GM21423 (cell line): ENCODE measurements around the gene HOTAIR.

Source experiments
- ATAC-seq: cut with Tn5 transposase; IDR thresholded peaks from one replicate; pipeline ENCODE4 v1.9.1; 2021; ENCODE audit warnings: mild to moderate bottlenecking, moderate library complexity; ENCODE audit not compliant: unreplicated experiment

HOTAIR gene

DNA sequence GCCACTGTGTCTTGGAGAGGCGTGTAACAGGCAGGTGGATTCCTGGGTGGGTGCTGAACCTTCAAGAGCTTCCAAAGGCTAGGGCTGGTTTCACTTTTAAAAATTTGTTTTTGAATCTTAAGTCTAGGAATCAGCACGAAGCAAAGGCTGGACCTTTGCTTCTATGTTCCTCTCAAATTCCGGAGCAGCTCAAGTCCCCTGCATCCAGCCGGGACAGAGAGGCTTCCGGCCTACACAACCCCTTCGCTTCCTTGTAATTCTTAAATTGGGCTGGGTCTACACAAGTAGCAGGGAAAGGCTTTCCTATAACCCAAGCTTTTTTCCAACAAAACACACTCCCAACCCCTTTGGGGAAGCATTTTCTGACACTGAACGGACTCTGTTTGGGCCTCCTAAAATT is 11.7 kb downstream of the HOTAIR start:
- no peak for ATAC-seq

DNA sequence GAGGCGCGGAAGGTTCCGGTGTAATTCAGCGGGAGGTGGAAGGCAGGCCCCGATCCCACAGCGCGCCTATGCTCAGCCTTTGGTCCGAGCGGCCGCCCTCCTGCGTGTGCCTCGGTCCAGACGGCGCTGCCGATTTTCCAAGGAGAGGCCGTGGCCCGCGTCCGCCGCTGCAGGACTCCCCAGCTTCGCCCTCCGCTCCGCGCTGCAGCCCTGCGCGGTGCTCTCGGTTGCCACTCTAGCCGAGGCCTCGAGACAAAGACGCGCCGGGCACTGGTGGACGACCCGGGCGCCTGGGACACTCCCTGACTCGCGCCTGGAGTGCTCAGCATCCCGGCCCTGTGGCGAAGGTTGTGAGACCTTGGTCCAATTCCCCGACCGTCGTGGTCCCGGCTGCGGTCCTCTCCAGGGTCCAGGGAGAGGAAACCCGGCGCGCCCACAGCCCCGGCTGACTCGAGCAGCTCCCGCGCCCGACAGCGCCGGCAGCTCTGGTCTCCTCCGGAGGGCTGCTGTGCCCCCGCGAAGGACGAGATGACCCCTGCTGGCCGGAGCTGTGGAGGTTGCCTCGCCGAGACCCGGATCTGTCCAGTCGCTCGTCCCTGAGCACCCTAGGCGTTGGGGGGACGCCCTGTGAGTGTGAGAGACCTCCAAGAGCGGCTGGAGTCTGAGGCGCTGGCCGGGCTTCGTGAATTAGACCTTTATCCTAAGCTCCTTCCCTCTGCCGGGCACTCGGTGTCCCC is 13.6 kb downstream of the HOTAIR start:
- no peak for ATAC-seq

DNA sequence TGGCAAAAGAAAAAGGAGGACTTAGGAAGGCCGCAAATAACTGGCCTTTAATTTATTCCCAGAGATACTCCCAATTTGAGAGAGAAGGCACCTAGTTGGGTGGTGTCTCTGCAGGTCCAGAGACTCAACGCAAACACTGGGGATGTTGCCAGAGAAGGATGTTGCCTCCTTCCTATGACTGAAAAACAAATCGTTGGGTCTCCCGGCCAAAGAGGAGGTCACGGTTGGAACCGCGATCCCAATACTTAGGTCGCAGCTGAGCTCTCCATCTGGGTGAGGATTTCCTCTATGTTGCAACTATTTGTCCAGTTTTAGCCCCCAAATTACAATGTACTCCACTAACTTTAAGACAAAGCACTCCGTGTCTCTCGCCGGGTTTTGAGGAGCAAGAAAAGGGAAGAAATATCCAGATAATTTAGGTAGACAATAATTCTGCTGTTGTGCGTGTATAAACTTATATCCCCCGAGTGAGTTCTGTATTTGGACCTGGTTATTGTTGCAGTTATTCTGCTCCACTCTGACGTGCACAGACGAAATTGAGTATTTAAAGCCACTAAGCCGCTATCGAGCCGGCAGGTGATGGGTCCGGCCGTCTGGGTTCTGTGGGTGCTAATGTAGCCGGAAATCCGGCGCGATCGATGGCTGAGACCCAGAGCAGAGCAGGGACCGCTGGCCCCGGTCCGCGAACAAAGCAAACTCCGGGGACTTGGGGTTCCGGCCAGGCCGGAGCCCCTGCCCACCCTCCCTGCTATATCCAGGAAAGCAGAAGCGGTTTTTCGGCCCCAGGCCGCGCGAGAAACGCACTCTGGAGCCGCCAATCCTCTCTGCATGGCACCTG is 14.3 kb downstream of the HOTAIR start:
- no peak for ATAC-seq

DNA sequence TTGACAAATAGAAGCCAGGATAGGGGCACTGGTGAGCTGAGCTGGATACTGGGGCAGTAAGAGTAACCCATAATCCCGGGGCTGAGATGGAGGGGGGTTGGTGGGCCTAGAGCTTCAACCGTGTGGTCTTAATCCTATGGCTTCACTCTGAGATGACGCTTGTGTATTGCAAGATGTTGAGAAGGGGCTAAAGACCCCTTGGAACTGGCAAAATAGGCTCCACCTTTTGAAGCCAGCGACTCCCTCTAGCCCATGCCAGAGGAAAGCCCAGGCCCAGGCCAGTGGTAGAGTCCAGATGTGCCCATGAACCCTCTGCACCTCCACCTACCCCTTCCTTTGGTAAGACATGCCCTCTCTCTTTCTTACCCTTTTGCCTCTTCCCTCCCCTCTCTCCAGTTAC is 15.4 kb downstream of the HOTAIR start:
- no peak for ATAC-seq

DNA sequence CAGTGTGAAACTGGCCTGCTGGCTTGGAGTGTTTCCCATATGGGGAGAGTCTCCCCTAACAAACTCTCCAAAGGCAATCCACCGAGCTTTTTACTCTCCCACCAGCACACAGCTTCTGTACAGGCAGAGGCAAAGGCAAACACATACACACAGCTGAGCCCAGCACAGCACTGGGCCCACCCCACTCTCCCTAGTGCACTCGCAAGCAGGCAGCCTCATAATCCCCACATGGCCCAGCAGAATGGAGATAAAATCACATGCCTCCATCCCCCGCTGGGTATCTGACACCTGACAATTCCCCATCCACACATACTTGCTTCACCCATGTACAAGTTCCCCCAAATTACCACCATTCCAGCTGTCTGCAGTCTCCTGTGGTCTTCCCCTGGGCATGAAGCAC is 16.6 kb downstream of the HOTAIR start:
- ATAC-seq: no peak

DNA sequence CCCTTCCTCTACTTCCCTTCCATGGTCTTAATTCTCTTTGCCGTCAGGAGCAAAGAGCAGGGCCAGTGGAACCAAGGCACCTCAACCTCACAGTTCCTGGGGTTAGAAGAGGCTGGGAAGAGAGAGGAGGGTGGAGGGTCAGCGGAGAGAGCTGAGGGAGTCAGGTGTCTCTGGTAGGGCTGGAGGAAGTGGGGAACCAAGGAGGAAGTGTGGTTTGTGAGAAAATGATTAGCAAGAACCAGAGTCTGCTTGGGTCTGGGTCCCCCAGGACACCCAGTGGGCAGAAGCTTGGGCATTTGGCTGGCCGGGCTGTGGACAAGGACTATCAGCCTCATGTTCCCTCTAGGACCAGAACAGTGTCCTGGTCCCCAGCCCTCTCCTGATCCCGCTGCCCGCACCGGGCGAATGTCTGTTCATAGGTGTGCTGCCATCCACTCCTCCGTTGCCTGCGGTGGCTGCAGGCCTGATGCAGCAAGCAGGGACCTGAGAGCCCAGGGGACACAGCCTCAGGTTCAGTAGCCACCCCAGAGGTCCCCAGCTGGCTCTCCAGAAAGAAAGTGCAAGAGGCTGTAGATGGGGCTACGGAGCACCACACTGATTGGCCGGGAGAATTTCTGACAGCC is 17.7 kb downstream of the HOTAIR start:
- ATAC-seq: no peak

DNA sequence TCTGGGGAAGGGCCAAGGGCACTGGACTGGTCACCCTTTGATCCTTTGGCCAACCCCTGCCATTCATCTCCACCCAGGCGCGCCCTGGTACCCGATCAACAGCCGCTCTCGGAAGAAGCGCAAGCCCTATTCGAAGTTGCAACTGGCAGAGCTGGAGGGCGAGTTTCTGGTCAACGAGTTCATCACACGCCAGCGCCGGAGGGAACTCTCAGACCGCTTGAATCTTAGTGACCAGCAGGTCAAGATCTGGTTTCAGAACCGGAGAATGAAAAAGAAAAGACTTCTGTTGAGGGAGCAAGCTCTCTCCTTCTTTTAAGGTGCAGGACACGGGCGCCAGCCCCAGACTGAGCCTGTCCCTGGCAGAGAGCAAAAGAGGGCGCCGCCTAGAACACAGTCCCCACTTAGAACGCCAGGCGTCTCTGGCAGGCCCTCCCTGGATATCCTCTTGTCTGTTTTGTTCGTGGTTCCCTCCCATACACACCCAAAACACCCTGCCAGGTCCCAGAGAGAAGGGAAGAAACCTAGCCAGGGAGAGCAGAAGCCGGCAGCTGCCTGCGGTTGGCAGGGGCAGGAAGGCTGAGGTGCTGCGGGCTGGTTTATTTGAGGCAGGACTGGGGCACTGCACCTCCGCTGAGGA is 18.4 kb downstream of the HOTAIR start:
- ATAC-seq: no peak

DNA sequence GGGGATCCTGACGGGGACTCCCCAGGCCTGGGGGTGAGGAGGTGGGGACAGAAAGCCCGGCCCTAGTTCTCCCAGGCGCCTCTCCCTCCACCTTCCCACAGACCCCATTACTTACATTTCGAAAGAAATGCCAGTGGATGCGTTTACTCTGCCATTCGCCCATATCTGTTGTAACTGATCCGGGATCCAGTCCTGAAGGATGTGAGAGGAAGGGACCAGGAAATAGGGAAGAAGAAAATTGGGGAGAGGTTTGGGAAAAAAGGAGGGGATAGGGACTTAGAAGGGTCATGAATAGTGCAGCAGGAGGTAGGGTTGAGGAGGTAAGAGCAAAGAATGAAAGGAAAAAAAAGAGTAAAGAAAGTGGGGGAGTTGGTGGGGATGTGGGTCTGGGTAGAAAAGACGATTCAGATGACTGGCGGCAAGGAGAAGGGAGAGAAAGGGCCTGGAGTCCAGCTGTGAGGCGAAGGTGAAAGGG is 18.9 kb downstream of the HOTAIR start:
- ATAC-seq: no peak

DNA sequence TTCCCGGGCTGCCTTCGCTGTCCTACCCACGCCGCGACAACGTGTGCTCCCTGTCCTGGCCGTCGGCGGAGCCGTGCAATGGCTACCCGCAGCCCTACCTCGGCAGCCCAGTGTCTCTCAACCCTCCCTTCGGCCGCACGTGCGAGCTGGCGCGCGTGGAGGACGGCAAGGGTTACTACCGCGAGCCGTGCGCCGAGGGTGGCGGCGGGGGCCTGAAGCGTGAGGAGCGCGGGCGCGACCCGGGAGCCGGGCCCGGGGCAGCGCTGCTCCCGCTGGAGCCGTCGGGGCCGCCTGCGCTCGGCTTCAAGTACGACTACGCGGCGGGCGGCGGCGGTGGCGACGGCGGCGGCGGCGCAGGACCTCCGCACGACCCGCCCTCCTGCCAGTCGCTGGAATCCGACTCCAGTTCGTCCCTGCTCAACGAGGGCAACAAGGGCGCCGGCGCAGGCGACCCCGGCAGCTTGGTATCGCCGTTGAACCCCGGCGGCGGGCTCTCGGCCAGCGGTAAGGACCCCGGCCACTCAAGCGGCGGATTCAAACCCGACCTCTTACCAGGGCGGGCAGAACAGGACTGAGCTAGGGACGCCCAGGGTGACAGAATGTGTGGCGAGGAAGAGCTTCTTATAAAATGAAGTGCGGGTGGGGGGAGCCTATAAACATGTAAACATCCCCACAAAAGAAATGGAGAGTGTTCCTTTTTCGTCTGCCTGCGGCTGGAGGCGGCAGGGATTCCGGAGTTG is 19.5 kb downstream of the HOTAIR start:
- ATAC-seq: no peak

DNA sequence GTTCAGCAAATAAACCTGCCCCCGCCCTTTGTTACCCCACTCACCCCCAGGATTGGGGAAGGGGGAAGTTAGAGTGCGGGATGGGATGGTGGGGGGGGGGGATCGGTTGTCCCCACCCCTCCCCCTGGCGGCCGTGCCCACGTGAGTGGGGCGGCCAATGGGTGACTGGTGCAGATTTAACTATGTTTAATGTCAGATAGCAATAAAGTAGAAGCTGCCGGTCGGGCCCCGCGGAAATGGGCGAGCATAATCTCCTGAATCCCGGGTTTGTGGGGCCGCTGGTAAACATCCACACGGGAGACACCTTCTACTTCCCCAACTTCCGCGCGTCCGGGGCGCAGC is 20.1 kb downstream of the HOTAIR start, which contains the start of gene HOXC12:
Gene HOXC12 (plus strand): TSS at position 210 of the 342 bp plus-strand sequence. CDS start 27 bp downstream, at position 237.
- no peak for ATAC-seq

DNA sequence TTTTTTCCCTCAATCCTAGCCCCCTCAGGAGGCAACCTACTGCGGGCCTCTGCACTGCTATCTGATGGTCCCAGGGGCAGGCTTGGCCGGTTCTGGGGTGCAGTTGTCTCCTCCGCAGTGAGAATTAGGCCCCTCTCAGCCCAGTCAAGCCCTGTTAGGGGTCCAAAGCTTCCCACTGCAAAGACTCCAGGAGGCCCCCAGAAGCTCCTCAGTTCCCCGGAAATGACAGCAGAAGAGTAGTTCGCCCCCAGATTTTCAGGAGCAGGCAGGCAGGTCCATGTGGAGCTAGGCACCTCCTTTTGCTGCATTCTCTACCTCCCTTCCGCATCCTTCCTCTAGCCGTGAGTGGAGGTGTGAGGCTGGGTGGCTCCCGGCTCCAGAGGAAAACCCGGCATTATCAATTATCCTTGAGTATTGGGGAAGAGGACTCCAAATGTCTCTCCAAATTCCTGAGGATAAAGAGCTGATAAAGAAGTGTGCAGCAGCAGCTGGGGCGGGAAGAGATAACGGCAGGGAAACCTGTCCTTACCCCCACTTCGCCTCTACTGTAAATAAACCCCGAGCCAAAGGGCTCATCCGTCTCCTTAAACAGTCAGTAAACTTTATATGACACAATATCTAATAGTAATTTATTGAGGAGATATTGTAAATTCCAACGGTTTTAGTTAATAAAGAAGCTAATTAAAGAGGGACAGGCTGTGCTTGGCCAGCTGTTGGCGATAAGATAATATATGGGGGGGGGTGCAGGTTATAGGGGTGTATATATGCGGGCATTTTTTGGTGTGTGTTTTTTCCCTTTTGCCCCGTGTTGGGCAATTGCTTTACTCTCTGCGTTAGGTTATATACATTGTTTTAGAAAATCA is 20.7 kb downstream of the HOTAIR start:
- no peak for ATAC-seq

DNA sequence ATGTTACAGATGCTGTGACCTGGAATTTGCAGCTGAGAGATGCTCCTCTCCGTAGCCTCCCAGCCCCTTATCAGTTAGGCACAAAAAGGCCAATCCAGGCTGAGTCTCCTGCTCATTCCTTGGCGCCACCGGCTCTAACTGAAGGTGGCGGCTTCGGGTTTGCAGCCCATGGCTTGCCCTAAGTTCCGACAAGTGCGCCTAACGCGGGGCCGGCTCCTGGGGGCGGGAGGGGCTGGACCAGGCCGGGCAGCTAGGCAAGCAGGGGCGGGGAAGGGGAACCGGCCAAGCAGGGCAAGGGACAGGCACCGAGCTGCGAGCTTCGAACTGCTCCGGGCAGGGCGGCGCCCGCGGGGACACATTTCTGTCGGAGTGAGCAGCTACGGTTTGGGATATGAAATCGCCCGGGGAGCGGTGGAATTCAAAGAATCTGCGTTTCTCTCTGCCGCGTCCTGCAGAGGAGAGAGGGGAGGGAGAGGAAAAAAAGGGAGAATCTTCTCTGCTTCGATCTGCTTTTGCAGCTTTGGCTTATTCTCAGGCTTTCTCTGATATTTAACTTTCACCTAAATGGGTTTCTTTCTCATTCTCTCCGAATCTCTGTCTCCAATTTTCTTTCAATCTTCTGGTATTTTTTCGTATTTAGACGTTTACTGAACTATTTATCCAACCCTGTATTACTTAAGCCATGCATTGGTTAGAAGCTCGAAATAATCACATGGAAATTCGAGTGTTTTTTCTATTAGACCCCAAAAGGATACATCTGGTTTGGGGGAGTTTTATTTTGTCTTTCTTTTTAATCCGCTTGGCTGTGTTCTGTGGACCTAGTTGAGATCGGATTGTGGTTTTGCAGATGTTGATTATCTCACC is 21.7 kb downstream of the HOTAIR start:
- ATAC-seq: no peak

DNA sequence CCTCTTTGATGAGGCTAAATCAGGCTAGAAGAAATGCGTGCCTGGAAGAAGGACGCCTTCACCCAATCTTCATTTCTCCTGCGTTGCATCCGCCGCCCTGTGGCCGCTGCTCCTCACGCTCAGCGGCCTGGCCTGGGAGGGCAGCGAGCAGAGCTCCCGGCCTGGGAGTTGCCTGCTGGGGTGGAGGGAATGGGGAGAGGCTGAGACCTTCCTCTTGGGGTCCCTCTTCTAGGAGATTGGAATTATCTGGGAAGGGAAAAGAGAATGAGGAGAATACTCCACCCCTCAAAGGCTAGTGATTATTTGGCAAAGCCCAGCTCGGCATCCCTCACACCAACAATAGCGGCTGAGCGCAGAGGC is 22.4 kb downstream of the HOTAIR start:
- ATAC-seq: no peak

DNA sequence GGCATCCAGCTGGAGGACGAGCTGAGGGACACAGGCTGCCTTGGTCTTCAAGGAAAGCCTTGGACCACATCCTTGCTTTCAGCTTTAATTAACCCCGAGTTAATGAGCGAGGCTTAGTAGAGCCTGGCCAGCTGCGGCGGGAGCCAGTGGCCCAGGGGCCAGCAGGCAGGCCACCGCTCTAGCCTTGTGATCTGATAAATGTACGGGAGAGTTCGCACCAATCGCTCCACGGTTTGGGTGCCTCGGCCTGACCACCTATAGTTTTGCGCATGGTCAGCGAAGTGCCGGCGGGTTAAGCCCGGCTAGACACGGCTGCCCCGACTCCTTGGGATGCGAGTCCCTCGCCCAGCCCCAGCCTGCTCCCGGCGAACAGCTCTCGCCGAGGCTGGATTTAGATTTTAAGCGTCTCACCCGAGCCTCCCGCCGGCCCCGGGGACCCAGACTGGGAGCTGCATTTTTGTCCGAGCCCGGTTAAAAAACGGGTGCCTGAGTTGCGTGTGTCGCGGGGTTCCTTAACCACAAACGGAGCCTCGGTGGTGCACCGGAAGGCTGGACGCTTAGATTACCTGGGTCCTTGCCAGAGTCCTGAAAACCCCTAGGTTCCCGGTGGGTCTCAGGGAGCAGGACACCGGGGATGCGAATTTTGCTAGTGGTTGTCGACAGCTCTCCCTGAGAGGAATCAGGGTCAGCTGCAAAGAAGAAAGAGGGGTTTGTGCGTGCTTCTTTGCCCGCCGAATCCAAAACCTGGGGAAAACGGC is 23.0 kb downstream of the HOTAIR start:
- ATAC-seq: no peak

DNA sequence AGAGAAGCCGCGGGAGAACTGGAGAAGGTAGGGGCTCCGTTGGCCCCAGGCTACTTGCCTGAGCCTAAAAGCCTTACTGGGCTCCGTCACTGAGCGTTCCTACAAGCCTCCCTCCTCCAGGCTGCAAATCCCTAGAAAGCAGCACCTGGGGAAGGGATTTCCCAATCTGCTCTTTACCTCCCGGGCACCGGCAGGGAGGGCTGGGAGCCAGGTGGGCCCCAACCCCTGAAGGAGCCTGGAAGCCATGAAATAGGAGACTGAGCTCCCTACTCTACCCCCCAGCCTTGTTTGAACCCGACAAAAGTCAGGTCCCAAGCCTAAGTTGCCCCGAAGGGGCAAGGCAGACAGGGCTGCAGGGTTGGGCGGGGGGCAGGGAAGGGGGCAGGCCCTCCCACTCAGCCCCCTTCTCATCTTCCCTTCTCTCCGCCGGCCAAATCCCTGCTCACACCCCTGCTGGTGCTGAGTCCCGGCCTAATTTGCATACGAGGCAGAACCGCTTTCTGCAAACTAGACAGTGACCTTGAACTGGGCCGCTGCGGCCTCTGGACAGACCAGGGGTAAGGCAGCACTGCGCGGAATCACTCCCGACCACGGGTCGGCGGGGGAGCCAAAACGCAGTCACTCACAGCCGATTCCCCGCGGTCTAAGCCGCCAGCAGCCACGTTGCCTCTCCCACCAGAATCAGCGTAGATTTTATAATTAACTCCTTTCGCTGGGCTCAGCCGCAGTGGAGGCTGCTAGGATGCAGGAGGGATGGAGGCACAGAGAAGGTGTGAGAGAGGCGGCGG is 23.8 kb downstream of the HOTAIR start:
- ATAC-seq: no peak

DNA sequence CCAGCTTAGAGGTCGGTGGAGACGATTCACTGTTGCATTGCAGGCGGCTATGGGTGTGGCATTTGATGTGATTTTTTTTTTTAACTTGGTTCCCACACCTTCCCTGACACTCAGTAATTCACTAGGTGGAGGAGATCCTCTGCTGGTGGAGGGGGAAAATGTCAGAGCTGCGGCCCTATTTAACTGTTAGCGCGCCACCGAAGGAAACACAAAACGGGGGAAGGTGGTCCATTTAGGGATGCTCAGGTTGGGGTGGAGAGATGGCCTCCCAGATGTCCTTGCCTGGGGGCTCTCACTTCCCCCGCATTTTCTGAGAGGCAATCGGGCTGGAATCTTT is 24.3 kb downstream of the HOTAIR start:
- ATAC-seq: no peak

DNA sequence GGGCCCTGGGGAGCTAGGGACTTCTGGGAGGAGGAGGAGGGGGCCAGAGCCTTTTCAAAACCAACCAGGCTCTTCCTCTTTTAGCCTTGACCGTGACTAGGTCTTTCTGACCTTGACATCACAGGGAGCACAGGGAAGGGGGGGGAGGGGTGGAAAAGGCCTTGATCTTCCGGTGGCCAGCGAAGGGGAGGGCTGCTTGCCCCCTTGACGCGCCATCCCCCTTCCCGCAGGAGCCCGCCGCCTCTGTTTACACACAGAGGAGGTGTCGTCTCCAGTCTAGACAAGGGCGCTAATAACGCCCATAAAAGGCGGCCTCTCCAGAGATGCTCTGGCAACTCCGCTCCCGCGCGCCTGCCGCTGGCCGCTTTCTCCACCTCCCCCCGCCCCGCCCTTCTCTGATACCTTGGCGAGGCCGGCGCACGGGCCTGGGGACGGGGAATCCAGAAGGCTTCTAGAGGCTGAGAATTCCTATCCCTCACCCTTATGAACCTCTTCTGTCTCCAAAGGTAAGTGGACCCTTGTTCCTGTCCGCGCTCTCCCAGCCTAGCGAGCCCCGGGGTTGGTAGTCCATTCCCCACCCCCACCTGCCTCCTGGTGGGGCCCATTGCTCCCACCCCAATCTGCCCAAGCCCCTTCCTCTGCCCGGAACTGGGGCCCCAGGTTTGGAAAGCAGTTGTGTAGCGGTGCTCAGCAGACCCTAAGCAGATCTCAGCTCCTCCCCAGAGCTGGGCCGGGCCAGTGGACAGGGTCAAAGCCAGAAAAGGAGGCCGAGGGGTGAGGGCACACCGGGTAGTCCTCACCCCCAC is 24.9 kb downstream of the HOTAIR start:
- ATAC-seq: no peak
